GM12878 (cell line): ENCODE data around the gene COQ8B. TPM values are rescaled to one million over a fixed set of nuclear protein-coding genes. Genes with fewer than 3 reads are reported as not detected.
A peak's percentile ranks its signal among the peaks of the same experiment; 100 is the strongest.

Source experiments
- BHLHE40 ChIP-seq, 2 experiments: fragments of 450-650 bp in 1 of 2; IDR thresholded peaks; 2 replicates each; pipeline ENCODE4 v1.6.1; 2011 to 2017; ENCODE audit warnings: low read depth in 2 of 2, borderline replicate concordance in 1 of 2, improper control_type of control experiment in 1 of 2, low read length in 1 of 2, mild to moderate bottlenecking in 1 of 2
- KLF5 ChIP-seq: fragments of 450-650 bp; IDR thresholded peaks from 2 replicates; pipeline ENCODE4 v1.6.1; 2014; ENCODE audit warnings: mild to moderate bottlenecking; ENCODE audit not compliant: partially characterized antibody
- NFXL1 ChIP-seq: fragments of 450-650 bp; IDR thresholded peaks from 2 replicates; pipeline ENCODE4 v1.6.1; 2017; ENCODE audit warnings: antibody characterized with exemption, mild to moderate bottlenecking, borderline replicate concordance
- SIN3A ChIP-seq: IDR thresholded peaks from 2 replicates; pipeline ENCODE4 v1.6.1; 2012; ENCODE audit warnings: low read depth, low read length, improper control_type of control experiment
- ZSCAN29 ChIP-seq: fragments of 450-650 bp; IDR thresholded peaks from 2 replicates; pipeline ENCODE4 v1.6.1; 2017; ENCODE audit warnings: mild to moderate bottlenecking, moderate library complexity
- polyA plus RNA-seq, 11 experiments: library from polyadenylated mRNA; depleted of rRNA in 4 of 11; unstranded in 6 of 11; stranded (reverse) in 5 of 11; fragments of >200 nt; fragmentation: Nextera tagmentation in 4 of 11; fragmentation: Illumina TruSeq in 1 of 11; extraction: Ambion mirVana in 4 of 11; extraction: Trizol in 1 of 11; gene quantifications; 1 replicate in 1 of 11; 2 replicates in 10 of 11; pipeline versions ENCODE4 v1.2.1 to v1.2.3, GENCODE V29; 2011 to 2016; ENCODE audit warnings: inconsistent platforms in 2 of 11, missing spikeins in 2 of 11, low read depth in 1 of 11
- total RNA-seq, 4 experiments: library from RNA; depleted of rRNA in 3 of 4; stranded (reverse); fragments of >200 nt in 3 of 4; fragmentation: Illumina TruSeq in 1 of 4; extraction: Trizol in 1 of 4; gene quantifications; 2 replicates each; pipeline versions ENCODE4 v1.2.1 to v1.2.3, GENCODE V29; 2013 to 2021
- TF ChIP-seq, protein P1 (sequence below): fragments of 450-650 bp; IDR thresholded peaks from 2 replicates; pipeline ENCODE4 v1.6.1; 2017; ENCODE audit warnings: antibody characterized with exemption, mild to moderate bottlenecking, moderate library complexity
- TF ChIP-seq, protein P2 (sequence below): IDR thresholded peaks from 2 replicates; pipeline ENCODE4 v1.6.1; 2012; ENCODE audit warnings: mild to moderate bottlenecking, low read depth, low read length
- TF ChIP-seq, protein P3 (sequence below): fragments of 450-650 bp; conservative IDR thresholded peaks from 2 replicates; pipeline ENCODE4 v1.6.1; 2017; ENCODE audit warnings: mild to moderate bottlenecking, moderate library complexity
- TF ChIP-seq, protein P4 (sequence below): fragments of 450-650 bp; IDR thresholded peaks from 2 replicates; pipeline ENCODE4 v1.6.1; 2017; ENCODE audit warnings: mild to moderate bottlenecking, moderate library complexity

Gene COQ8B
- total and polyA plus RNA-seq, 10 of the 15 experiments (the other 5 are each of a cell fraction or from before 2014, with no cell fraction given), result 0.39 to 37.1 (median 16.8) TPM

DNA sequence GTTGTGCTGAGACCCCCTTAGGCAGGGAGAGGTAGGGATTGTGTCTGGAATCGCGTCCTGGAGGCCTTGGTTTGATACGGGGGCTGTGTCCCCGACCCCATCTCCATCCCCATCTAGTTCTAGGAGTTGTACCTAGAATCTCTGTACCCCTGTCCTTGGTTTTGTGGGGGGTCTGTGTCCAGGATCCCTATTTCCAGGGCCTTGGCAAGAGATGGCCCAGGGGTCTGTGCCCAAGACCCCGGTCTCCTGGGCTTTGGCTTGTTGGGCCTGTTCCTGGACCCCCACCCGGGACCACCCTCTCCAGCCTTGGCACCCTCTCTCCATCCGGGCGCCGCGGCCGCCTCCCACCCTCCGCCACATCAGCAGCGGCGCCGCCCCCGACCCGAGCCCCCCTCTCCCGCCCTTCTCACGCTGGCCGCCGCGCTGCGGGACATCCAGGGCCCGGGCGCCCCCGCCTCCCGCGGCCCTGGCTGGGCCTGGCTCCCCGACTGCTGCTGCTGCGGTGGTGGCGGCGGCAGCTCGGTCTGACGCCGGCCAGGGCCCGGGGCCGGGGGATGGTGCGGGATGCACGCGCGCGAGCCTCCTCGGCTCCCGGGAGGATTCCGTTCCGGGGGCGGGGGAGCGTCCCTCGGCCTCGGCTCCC lies 26.5 kb downstream of the COQ8B start, which contains the start of gene NUMBL (continued):
- TF ChIP-seq, protein P1, sequence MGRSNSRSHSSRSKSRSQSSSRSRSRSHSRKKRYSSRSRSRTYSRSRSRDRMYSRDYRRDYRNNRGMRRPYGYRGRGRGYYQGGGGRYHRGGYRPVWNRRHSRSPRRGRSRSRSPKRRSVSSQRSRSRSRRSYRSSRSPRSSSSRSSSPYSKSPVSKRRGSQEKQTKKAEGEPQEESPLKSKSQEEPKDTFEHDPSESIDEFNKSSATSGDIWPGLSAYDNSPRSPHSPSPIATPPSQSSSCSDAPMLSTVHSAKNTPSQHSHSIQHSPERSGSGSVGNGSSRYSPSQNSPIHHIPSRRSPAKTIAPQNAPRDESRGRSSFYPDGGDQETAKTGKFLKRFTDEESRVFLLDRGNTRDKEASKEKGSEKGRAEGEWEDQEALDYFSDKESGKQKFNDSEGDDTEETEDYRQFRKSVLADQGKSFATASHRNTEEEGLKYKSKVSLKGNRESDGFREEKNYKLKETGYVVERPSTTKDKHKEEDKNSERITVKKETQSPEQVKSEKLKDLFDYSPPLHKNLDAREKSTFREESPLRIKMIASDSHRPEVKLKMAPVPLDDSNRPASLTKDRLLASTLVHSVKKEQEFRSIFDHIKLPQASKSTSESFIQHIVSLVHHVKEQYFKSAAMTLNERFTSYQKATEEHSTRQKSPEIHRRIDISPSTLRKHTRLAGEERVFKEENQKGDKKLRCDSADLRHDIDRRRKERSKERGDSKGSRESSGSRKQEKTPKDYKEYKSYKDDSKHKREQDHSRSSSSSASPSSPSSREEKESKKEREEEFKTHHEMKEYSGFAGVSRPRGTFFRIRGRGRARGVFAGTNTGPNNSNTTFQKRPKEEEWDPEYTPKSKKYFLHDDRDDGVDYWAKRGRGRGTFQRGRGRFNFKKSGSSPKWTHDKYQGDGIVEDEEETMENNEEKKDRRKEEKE, result no peak
- TF ChIP-seq, protein P2, sequence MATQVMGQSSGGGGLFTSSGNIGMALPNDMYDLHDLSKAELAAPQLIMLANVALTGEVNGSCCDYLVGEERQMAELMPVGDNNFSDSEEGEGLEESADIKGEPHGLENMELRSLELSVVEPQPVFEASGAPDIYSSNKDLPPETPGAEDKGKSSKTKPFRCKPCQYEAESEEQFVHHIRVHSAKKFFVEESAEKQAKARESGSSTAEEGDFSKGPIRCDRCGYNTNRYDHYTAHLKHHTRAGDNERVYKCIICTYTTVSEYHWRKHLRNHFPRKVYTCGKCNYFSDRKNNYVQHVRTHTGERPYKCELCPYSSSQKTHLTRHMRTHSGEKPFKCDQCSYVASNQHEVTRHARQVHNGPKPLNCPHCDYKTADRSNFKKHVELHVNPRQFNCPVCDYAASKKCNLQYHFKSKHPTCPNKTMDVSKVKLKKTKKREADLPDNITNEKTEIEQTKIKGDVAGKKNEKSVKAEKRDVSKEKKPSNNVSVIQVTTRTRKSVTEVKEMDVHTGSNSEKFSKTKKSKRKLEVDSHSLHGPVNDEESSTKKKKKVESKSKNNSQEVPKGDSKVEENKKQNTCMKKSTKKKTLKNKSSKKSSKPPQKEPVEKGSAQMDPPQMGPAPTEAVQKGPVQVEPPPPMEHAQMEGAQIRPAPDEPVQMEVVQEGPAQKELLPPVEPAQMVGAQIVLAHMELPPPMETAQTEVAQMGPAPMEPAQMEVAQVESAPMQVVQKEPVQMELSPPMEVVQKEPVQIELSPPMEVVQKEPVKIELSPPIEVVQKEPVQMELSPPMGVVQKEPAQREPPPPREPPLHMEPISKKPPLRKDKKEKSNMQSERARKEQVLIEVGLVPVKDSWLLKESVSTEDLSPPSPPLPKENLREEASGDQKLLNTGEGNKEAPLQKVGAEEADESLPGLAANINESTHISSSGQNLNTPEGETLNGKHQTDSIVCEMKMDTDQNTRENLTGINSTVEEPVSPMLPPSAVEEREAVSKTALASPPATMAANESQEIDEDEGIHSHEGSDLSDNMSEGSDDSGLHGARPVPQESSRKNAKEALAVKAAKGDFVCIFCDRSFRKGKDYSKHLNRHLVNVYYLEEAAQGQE, result no peak
- TF ChIP-seq NFXL1, result no peak
- TF ChIP-seq, protein P3, sequence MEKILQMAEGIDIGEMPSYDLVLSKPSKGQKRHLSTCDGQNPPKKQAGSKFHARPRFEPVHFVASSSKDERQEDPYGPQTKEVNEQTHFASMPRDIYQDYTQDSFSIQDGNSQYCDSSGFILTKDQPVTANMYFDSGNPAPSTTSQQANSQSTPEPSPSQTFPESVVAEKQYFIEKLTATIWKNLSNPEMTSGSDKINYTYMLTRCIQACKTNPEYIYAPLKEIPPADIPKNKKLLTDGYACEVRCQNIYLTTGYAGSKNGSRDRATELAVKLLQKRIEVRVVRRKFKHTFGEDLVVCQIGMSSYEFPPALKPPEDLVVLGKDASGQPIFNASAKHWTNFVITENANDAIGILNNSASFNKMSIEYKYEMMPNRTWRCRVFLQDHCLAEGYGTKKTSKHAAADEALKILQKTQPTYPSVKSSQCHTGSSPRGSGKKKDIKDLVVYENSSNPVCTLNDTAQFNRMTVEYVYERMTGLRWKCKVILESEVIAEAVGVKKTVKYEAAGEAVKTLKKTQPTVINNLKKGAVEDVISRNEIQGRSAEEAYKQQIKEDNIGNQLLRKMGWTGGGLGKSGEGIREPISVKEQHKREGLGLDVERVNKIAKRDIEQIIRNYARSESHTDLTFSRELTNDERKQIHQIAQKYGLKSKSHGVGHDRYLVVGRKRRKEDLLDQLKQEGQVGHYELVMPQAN, result peak; percentile 65; the same call in 1 of the 2 replicates
- no peak for TF ChIP-seq KLF5
- peak in 1 of 2 experiments; percentile 82; a peak in 2 of 4 replicates for TF ChIP-seq BHLHE40 (IDR thresholded peaks at IDR 0.05; ENCODE audit: borderline replicate concordance in 1 of 2, low read depth in 2 of 2, low read length in 1 of 2)
- TF ChIP-seq ZSCAN29, result no peak
- 0 out of 2 replicates have a peak, but pooled peaks have one; percentile 38 for TF ChIP-seq SIN3A
- TF ChIP-seq, protein P4, sequence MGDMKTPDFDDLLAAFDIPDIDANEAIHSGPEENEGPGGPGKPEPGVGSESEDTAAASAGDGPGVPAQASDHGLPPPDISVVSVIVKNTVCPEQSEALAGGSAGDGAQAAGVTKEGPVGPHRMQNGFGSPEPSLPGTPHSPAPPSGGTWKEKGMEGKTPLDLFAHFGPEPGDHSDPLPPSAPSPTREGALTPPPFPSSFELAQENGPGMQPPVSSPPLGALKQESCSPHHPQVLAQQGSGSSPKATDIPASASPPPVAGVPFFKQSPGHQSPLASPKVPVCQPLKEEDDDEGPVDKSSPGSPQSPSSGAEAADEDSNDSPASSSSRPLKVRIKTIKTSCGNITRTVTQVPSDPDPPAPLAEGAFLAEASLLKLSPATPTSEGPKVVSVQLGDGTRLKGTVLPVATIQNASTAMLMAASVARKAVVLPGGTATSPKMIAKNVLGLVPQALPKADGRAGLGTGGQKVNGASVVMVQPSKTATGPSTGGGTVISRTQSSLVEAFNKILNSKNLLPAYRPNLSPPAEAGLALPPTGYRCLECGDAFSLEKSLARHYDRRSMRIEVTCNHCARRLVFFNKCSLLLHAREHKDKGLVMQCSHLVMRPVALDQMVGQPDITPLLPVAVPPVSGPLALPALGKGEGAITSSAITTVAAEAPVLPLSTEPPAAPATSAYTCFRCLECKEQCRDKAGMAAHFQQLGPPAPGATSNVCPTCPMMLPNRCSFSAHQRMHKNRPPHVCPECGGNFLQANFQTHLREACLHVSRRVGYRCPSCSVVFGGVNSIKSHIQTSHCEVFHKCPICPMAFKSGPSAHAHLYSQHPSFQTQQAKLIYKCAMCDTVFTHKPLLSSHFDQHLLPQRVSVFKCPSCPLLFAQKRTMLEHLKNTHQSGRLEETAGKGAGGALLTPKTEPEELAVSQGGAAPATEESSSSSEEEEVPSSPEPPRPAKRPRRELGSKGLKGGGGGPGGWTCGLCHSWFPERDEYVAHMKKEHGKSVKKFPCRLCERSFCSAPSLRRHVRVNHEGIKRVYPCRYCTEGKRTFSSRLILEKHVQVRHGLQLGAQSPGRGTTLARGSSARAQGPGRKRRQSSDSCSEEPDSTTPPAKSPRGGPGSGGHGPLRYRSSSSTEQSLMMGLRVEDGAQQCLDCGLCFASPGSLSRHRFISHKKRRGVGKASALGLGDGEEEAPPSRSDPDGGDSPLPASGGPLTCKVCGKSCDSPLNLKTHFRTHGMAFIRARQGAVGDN, result 0 out of 2 replicates have a peak, but pooled peaks have one; percentile 21
- TF ChIP-seq, all 136 proteins: peak for 12
